Measurements from ENCODE around the gene TMEM243.
"Not testable (repeated sequence)": the region's sequence is repeated elsewhere in the genome, so short reads cannot be mapped to it uniquely, and the experiment has no call there.

Gene TMEM243

GRCh38 chr7:87253589-87254087 lies 34.1 kb upstream of the TMEM243 start:
- Histone ChIP-seq H3K27me3 (ENCODE audit: low read length) (0 out of 2 replicates have a peak, but pooled peaks cover 4% of the 10 kb centered on the region), H3K4me3 (ENCODE audit: insufficient read depth, low read length, poor library complexity, severe bottlenecking) (no peak overlapping the region), H3K9me2 (replicated peaks; ENCODE audit: insufficient read depth, low read length) (no peaks in the 10 kb centered on the region), H3K79me2 (ENCODE audit: insufficient read depth, low read length) (no peaks in the 10 kb centered on the region), H3K36me3 (ENCODE audit: low read length) (no peaks in the 10 kb centered on the region), H3F3A (ENCODE audit: insufficient read depth) (no peaks in the 10 kb centered on the region), H3K9me3 (ENCODE audit: insufficient read depth, low read length) (0 out of 2 replicates have a peak, but pooled peaks cover 7% of the 10 kb centered on the region), H4K20me1 (ENCODE audit: low read depth, low read length) (no peaks in the 10 kb centered on the region), H3K27ac (ENCODE audit: low read depth, low read length) (no peak overlapping the region), H3K4me2 (ENCODE audit: low read depth, low read length, poor library complexity, severe bottlenecking) (no peak overlapping the region), H2AFZ (ENCODE audit: low read depth, low read length, severe bottlenecking) (no peak overlapping the region), H3K9ac (ENCODE audit: low read length) (no peak overlapping the region)
- TF ChIP-seq EZH2phosphoT487 (conservative IDR thresholded peaks at IDR 0.05; ENCODE audit: low read length) = no peak
- TF ChIP-seq, protein P1, sequence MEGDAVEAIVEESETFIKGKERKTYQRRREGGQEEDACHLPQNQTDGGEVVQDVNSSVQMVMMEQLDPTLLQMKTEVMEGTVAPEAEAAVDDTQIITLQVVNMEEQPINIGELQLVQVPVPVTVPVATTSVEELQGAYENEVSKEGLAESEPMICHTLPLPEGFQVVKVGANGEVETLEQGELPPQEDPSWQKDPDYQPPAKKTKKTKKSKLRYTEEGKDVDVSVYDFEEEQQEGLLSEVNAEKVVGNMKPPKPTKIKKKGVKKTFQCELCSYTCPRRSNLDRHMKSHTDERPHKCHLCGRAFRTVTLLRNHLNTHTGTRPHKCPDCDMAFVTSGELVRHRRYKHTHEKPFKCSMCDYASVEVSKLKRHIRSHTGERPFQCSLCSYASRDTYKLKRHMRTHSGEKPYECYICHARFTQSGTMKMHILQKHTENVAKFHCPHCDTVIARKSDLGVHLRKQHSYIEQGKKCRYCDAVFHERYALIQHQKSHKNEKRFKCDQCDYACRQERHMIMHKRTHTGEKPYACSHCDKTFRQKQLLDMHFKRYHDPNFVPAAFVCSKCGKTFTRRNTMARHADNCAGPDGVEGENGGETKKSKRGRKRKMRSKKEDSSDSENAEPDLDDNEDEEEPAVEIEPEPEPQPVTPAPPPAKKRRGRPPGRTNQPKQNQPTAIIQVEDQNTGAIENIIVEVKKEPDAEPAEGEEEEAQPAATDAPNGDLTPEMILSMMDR (IDR thresholded peaks at IDR 0.05; ENCODE audit: insufficient read depth, low read length, poor library complexity, severe bottlenecking) = no peak

- H3K9ac ChIP-seq (ENCODE audit: low read length); H3K27ac ChIP-seq (ENCODE audit: low read depth, low read length); H3K36me3 ChIP-seq (ENCODE audit: low read length); H3K9me2 ChIP-seq (replicated peaks; ENCODE audit: insufficient read depth, low read length); H3F3A ChIP-seq (ENCODE audit: insufficient read depth); H3K27me3 ChIP-seq (ENCODE audit: low read length); H3K4me2 ChIP-seq (ENCODE audit: low read depth, low read length, poor library complexity, severe bottlenecking); H3K4me3 ChIP-seq (ENCODE audit: insufficient read depth, low read length, poor library complexity, severe bottlenecking); H3K79me2 ChIP-seq (ENCODE audit: insufficient read depth, low read length); H2AFZ ChIP-seq (ENCODE audit: low read depth, low read length, severe bottlenecking); H4K20me1 ChIP-seq (ENCODE audit: low read depth, low read length): not testable (repeated sequence)
- peaks cover 22% of the 10 kb centered on the region; the same call in 1 of the 2 replicates for H3K9me3 ChIP-seq (ENCODE audit: insufficient read depth, low read length)
These were observed 26.1 kb upstream of the TMEM243 start for GRCh38 chr7:87245671-87246070.

GRCh38 chr7:87238464-87239051 lies 19.0 kb upstream of the TMEM243 start:
- H3F3A ChIP-seq (ENCODE audit: insufficient read depth); H2AFZ ChIP-seq (ENCODE audit: low read depth, low read length, severe bottlenecking); H3K9me2 ChIP-seq (replicated peaks; ENCODE audit: insufficient read depth, low read length); H3K79me2 ChIP-seq (ENCODE audit: insufficient read depth, low read length); H3K9ac ChIP-seq (ENCODE audit: low read length); H3K27me3 ChIP-seq (ENCODE audit: low read length); H3K4me2 ChIP-seq (ENCODE audit: low read depth, low read length, poor library complexity, severe bottlenecking); H3K36me3 ChIP-seq (ENCODE audit: low read length); H3K4me3 ChIP-seq (ENCODE audit: insufficient read depth, low read length, poor library complexity, severe bottlenecking); H3K9me3 ChIP-seq (ENCODE audit: insufficient read depth, low read length); H3K27ac ChIP-seq (ENCODE audit: low read depth, low read length); H4K20me1 ChIP-seq (ENCODE audit: low read depth, low read length): not testable (repeated sequence)

DNA sequence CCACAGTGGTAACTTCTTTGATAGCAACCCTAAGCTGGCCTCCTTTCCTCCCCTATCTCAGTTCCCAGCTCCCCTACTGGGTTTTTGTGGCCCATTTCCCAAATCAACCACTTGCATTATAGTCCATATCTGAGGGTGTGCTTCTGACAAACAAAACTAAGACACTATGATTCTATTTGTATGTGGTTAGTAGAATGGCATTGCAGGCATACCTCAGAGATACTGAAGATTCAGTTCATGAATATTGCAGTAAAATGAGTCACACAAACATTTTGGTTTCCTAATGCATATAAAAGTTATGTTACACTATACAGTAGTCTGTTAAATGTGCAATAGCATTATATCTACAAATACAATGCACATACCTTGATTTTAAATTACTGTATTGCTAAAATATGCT lies 15.4 kb upstream of the TMEM243 start:
- no peaks in the 10 kb centered on the region for H3K9me2 ChIP-seq (replicated peaks; ENCODE audit: insufficient read depth, low read length)
- no peak overlapping the region for H3K4me3 ChIP-seq (ENCODE audit: insufficient read depth, low read length, poor library complexity, severe bottlenecking)
- no peaks in the 10 kb centered on the region for H3K79me2 ChIP-seq (ENCODE audit: insufficient read depth, low read length)
- H3F3A ChIP-seq (ENCODE audit: insufficient read depth) = no peaks in the 10 kb centered on the region
- H3K36me3 ChIP-seq (ENCODE audit: low read length) = no peaks in the 10 kb centered on the region
- no peak overlapping the region for H3K27ac ChIP-seq (ENCODE audit: low read depth, low read length)
- TF ChIP-seq EZH2phosphoT487 (conservative IDR thresholded peaks at IDR 0.05; ENCODE audit: low read length) = no peak
- TF ChIP-seq, protein P1 (IDR thresholded peaks at IDR 0.05; ENCODE audit: insufficient read depth, low read length, poor library complexity, severe bottlenecking) = no peak
- no peak overlapping the region for H2AFZ ChIP-seq (ENCODE audit: low read depth, low read length, severe bottlenecking)
- H3K27me3 ChIP-seq (ENCODE audit: low read length) = no peaks in the 10 kb centered on the region
- H3K9me3 ChIP-seq (ENCODE audit: insufficient read depth, low read length) = peaks cover 10% of the 10 kb centered on the region; the same call in 1 of the 2 replicates
- no peak overlapping the region for H3K9ac ChIP-seq (ENCODE audit: low read length)
- H4K20me1 ChIP-seq (ENCODE audit: low read depth, low read length) = no peaks in the 10 kb centered on the region
- no peak overlapping the region for H3K4me2 ChIP-seq (ENCODE audit: low read depth, low read length, poor library complexity, severe bottlenecking)

Data from SU-DHL-6 (cell line).